DMS 273 (cell line): ENCODE measurements around the gene NRK.
A peak's percentile ranks its signal among the peaks of the same experiment; 100 is the strongest.
"Not testable (repeated sequence)": the region's sequence is repeated elsewhere in the genome, so short reads cannot be mapped to it uniquely, and the experiment has no call there.

ENCODE experiments used
- DNase-seq: peaks from one replicate; lab custom pipeline; 2025; ENCODE audit not compliant: unreplicated experiment; lab: John Stamatoyannopoulos, UW

The NRK gene

GRCh38 chrX:105822138-105823091 lies at the start of gene NRK:
NRK (plus strand) TSS chrX:105822539; CDS start chrX:105822846, 307 bp downstream.
- DNase-seq: no peak

- DNase-seq: no peak
Measured at GRCh38 chrX:105773801-105774200, 48.5 kb upstream of the NRK start.

- no peak for DNase-seq
Measured at GRCh38 chrX:105775679-105776078, 46.7 kb upstream of the NRK start.

- DNase-seq: no peak
Measured at GRCh38 chrX:105781804-105782203, 40.5 kb upstream of the NRK start.

GRCh38 chrX:105796877-105797276 lies 25.5 kb upstream of the NRK start:
- not testable (repeated sequence) for DNase-seq

GRCh38 chrX:105803891-105804290 lies 18.4 kb upstream of the NRK start:
- DNase-seq: no peak

GRCh38 chrX:105805655-105806054 lies 16.7 kb upstream of the NRK start:
- DNase-seq: not testable (repeated sequence)

GRCh38 chrX:105816517-105816916 lies 5.8 kb upstream of the NRK start:
- no peak for DNase-seq

- no peak for DNase-seq
Measured at GRCh38 chrX:105820247-105820646, 2.1 kb upstream of the NRK start.

- DNase-seq: no peak
Measured at GRCh38 chrX:105821471-105822121, 743 bp upstream of the NRK start.

- DNase-seq: no peak
Measured at GRCh38 chrX:105823092-105823455, 735 bp downstream of the NRK start.

- DNase-seq: no peak
Measured at GRCh38 chrX:105829011-105829410, 6.7 kb downstream of the NRK start.

GRCh38 chrX:105837232-105837631 lies 14.9 kb downstream of the NRK start:
- peak; percentile 20 for DNase-seq

- no peak for DNase-seq
Measured at GRCh38 chrX:105845631-105846030, 23.3 kb downstream of the NRK start.

- DNase-seq: not testable (repeated sequence)
Measured at GRCh38 chrX:105850100-105850499, 27.8 kb downstream of the NRK start.

GRCh38 chrX:105865709-105866108 lies 43.4 kb downstream of the NRK start:
- DNase-seq: no peak

- DNase-seq: no peak
Measured at GRCh38 chrX:105869701-105870100, 47.4 kb downstream of the NRK start.

- no peak for DNase-seq
Measured at GRCh38 chrX:105870445-105870844, 48.1 kb downstream of the NRK start.

GRCh38 chrX:105872941-105873340 lies 50.6 kb downstream of the NRK start:
- DNase-seq: no peak

GRCh38 chrX:105874790-105875189 lies 52.5 kb downstream of the NRK start:
- no peak for DNase-seq

GRCh38 chrX:105876658-105877057 lies 54.3 kb downstream of the NRK start:
- DNase-seq: peak; percentile 44

- no peak for DNase-seq
Measured at GRCh38 chrX:105880491-105880890, 58.2 kb downstream of the NRK start.
